NCI-H748 treated with DMSO at 0.1 percent for 48 hours (cell line): Measurements from ENCODE around the gene SH3PXD2A.
"Not testable (repeated sequence)": the region's sequence is repeated elsewhere in the genome, so short reads cannot be mapped to it uniquely, and the experiment has no call there.

Source experiments
- DNase-seq: peaks from one replicate; lab custom pipeline; 2025; lab: John Stamatoyannopoulos, UW

Gene SH3PXD2A

GRCh38 chr10:103645141-103646054, 210.0 kb downstream of the SH3PXD2A start:
- DNase-seq: no peak

GRCh38 chr10:103643381-103643780, 212.0 kb downstream of the SH3PXD2A start:
- no peak for DNase-seq

DNA sequence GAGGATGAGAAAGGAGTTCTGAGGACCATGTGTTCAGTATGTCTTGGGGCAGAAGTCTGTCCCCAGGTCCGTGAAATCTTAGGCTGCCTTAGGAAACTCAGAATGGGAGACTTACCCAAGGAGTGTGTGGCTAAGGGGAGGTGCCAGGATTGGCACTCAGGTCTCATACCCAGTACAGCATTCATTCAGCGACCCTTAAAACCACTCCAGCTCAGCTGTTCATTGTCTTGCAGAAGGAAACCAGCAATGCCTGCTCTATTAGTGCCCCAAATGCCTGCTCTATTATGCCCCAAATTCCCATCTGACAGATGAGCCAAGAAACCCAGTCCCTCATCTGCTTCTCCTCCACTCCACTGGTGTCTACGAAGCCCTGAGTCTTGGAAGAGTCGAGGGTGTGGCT, 214.1 kb downstream of the SH3PXD2A start:
- no peak for DNase-seq

DNA sequence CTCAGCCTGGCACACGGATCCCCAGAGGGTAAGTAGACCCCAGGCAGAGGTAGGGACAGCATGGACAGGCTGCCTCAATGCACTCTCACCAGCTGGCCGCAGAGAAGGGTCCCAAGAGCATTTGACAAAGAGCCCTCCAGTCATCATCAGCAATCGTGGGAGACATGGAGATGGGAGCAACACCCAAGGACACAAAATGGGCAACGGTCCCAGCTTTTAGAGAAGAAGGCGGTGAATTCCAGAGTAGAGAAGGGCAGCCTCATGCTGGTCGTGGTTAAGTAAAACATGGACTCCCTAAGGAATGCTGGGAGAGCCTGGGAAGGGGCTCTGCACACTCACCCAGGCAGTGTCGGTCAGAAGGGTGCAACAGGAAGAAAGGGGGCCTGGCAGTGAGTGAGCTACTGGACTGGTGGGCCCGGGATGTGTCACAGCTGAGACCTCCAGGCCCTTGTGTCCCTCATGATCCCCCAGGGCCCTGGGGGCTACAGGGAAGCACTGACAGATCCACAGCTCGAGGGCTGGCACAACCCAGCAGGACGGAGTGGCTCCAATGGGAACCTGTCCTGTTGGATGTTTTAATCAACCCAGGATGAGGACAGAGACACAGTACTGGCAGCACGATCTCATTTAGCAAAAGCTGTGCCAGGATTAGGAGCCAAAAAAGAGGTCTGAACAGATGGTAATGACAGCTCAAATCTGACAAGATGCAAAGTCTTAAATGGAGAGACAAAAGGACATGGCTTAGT, 214.8 kb downstream of the SH3PXD2A start:
- no peak for DNase-seq

- DNase-seq: no peak
Measured at GRCh38 chr10:103638948-103639347, 216.4 kb downstream of the SH3PXD2A start.

DNA sequence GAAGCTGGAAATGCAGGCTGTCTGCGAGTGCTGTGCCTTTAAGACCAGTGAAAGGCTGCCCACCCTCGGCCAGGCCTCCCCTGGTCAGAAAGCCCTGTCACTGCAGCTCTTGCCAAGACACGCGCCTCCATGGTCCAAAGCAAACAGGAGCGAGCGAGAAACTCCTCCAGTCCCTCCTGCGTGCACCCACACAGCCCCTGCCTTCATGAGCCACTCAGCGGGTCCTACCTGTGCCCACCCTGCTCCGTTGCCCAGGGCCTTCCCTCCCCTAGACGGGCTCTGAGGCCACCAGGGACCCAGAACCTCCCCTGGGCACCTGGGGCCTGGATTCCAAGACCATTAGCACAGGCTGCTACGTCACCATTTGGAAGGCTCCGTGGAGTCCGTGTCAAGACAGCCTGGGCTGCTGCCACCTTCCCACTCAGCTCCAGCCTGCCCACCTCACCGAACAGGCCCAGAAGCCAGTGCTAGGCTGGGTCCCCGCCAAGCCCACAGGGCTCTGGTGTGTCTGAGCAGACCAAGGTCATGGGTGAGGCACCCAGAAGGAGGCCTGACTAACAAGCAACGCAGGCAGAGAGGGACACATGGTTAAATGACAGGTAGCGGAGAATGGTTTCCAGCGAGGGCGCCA, 217.3 kb downstream of the SH3PXD2A start:
- DNase-seq: no peak

DNA sequence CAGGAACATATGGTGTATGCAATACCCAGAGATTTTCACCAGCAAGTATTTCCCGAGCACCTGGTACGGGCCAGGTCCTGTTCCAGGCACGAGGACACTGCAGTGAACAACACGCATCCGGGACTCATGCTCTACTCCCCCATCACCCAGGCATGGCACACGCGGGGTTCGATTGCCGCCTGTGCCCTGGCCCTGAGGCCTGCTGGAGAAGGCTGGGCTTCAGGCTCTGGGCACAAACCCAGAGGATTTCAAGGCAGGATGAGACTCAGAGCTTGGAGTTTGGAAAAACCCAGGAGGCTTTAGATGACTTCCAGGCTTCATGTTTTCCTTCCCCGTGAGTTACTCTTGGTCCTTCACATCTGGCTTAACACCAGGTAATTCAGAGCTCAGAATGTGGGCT, 218.4 kb downstream of the SH3PXD2A start:
- no peak for DNase-seq

GRCh38 chr10:103636492-103636891, 218.9 kb downstream of the SH3PXD2A start:
- no peak for DNase-seq

- no peak for DNase-seq
Measured at GRCh38 chr10:103635580-103635979, 219.8 kb downstream of the SH3PXD2A start.

DNA sequence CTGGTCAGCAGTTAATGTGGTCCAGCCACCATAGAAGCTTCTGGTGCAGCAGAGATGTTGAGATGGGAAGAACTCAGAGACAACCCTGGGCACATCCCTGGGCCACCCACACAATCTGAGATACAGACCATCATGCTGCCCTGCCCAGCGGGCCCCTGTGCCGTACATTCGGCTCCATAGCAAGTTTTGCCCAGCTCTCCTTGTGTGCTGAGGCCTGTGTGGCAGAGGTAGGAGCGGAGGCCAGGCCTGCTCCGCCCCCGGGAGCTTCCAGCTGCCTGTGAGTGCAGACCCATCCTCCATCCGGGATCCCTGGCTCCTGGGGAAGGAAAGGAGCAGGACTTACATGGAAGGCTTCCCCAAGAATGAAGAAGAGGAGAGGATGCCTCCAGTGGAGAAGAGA, 221.5 kb downstream of the SH3PXD2A start:
- DNase-seq: no peak

DNA sequence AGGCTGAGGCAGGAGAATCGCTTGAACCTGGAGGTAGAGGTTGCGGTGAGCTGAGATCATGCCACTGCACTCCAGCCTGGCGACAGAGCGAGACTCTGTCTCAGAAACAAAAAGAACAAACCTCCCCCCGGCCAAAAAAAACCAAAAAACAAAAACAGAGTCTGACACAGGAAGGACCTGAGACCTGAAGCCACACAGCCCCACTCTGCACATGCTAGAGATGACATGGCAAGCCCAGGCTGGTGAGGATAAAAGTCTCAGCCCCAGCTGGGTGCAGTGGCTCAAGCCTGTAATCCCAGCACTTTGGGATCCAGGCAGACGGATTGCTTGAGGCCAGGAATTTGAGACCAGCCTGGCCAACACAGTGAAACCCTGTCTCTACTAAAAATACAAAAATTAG, 222.5 kb downstream of the SH3PXD2A start:
- DNase-seq: not testable (repeated sequence)

DNA sequence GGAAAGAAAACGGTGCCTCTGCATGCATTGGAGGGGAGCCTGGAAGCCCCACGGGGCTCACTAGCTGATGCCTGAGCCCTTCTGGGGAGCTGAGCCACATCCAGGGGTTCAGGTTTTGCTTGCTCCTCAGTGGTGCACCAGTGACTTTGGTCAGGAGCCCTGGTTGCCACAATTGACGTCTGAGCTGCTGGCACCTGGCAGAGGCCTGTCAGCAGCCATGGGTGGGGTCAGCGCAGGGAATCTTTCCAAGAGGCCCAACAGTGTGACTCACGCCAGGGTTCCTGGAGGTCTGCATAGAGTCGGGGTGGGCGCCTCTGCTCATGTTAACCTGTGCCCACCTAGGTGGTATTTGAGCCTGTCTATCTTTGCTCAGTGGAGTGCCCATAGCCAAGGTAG, 223.1 kb downstream of the SH3PXD2A start:
- DNase-seq: no peak

GRCh38 chr10:103630156-103630555, 225.2 kb downstream of the SH3PXD2A start:
- DNase-seq: no peak

GRCh38 chr10:103629581-103629980, 225.8 kb downstream of the SH3PXD2A start:
- no peak for DNase-seq

- DNase-seq: no peak
Measured at GRCh38 chr10:103627893-103628292, 227.5 kb downstream of the SH3PXD2A start.

DNA sequence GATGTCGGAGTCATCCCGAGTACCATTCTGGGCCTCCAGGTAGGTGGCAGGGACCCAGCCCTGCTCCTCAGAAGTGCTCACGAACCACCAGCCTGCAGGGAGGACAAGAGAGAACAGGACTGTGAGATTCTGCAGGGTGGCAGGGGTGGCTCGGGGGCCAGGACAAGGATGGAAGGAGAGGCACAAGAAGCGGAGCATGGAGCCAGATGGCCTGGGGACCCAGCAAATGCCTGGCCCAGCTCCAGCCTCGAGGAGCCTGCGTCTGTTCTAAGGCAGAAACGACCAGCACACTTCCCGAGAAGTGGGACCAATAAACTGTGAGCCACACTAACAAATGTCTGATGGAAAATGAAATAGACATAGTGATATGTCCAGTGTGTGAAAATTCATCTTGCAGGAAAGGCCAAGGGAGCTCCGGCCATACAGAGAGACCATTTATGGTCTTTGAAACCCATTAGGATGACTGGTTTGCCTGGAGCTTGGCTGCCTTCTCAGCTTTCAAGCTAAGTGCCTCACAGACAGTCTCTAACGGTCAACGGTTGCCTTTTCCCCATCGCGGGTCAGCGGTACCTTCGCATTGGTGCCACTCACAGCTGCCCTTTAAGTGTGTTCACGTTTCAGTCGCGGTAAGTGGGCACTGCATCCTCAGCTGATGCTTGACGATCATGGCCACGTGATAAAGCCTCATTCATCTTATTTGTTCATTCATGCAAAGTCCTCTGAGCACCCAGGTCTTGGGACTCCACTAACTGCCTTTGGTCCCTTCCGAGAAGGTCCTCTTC, 228.1 kb downstream of the SH3PXD2A start:
- DNase-seq: no peak

DNA sequence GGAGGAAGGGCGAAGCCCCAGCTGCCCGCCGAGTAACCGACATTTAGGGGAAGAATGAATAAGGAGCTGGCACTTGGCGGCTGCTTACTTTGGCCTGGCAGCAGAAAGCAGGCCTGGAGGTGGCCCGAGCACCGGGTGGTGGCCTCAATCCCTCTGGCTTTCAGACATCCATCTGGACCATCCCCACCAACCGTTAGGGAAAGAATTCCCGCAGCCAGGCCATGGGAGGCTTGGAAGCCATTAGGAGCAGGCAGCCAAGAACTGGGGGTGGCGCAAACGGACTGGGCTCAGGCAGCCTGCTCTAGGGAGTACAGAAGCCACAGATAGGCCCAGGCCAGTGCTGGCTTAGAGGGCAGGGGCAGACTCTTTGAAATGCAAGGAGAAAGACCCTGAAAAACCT, 229.2 kb downstream of the SH3PXD2A start:
- no peak for DNase-seq

DNA sequence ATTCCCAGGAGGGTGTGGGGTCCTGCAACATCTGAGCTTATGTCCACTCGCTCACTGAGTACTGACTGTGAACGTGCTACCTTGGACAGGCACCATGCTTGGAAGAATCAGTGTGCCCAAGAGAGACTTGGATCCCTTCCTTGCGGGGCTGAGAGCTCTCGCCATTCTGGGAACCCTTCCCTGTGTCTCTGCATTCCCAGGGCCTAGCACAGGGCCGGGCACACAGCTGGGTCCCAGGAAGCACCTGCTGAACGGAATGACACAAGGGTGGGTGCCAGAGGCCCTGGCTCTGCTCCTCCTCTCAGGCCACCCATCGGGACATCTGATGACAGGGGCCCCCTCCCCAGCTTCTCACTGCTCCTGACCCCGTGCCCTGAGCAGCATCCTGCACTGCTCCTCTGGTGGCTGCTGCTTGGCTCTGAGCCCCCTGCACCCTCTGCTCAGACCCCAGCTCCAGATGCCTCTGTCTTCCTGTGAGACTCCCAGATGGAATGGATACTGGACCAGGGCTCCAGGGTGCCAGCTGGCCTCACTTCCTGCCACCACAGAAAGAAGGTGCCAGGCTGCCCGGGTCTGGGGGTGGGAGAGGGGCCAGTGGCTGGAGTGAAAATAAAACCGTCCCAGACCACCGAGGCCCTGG, 232.3 kb downstream of the SH3PXD2A start:
- no peak for DNase-seq

DNA sequence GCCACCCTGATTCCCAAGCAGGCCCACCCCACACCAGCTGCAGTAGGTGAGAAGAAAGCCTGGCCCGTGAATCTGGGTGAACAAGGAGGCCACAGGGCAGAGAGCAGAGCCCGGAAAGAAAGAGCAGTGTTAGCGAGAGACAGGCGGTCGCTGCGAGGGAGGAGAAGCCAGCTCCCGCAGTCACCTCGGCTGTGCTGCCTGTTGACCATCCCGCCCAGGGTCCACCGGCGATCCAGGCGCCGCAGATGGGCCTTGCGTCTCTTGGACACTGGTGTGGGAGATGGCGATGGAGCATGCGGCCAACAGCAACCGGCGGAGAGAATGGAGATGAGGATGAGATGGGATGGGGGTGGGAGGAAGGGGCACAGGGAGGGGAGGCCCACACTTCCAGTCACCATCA, 233.1 kb downstream of the SH3PXD2A start:
- DNase-seq: no peak

- DNase-seq: no peak
Measured at GRCh38 chr10:103621783-103622125, 233.6 kb downstream of the SH3PXD2A start.
